Activated CD4-positive, alpha-beta T cell treated with anti-CD3 and anti-CD28 coated beads for 48 hours (primary cell): ENCODE data around the gene TTC27.

Experiments
- DNase-seq: peaks from one replicate; pipeline ENCODE4 v3.0.0-alpha.2; 2020

TTC27 gene

DNA sequence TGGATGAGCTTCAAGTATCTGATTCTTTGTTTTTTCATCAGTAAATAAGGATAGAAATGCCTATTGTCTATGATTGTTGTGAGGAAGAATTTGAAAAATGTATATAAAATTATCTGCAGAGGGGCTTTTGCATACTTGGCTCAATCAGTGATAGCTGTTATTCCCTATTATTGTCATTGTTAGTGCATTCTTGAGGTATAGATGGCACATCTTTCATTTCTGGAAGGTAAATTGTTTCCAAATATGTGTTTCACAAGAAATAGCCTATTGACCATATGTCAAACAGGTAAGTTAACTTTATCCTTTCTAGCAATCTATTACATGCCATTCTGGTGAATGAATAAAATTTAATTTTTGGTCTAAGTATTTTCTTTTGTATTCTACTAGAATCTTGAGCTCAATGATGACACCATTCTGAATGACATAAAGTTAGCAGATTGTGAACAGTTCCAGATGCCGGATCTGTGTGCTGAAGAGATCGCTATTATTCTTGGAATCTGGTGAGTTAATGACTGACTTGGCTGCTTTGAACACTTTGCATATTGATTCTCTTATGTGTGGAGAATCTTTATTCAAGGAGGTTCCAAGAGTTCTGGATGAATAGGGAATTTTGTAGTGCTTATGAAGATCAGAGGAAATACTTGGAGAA, 44.2 kb downstream of the TTC27 start:
- DNase-seq = no peak

DNA sequence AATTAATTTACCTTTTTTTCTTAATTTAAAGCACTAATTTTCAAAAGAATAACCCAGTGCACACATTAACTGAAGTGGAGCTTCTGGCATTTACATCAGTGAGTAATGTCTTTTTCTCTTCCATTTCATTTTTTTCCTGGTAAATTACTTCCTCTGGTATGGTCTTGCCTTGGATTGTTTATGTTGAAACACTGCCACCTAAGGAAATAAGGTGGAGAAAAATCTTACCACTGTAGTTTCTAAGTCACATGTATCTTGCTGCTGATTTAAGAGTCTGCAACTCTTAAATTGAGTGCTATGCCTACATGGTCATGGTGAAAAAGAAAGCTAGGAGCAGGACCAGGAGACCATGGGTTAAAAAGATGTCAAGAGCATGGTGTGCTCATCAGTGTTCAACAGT, 51.0 kb downstream of the TTC27 start:
- DNase-seq = no peak

DNA sequence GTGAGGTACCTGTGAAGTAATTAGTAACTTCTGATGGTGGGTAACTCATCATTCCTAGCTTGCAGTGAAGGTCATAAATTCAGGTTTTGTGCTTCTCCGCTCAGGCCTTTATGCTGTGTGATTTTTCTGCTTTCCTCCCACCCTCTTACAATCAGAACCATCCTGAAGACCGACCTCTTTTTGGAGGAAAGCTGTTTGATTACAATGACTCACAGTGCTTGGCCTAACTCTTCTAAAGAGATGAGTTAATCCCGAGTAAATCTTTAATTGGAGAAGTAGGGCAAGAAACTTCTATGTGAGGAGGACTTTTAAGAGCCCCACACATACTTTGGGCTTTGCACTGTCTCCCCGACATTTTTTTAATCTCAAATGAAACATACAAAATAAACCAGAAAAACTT, 53.1 kb downstream of the TTC27 start:
- no peak for DNase-seq

DNA sequence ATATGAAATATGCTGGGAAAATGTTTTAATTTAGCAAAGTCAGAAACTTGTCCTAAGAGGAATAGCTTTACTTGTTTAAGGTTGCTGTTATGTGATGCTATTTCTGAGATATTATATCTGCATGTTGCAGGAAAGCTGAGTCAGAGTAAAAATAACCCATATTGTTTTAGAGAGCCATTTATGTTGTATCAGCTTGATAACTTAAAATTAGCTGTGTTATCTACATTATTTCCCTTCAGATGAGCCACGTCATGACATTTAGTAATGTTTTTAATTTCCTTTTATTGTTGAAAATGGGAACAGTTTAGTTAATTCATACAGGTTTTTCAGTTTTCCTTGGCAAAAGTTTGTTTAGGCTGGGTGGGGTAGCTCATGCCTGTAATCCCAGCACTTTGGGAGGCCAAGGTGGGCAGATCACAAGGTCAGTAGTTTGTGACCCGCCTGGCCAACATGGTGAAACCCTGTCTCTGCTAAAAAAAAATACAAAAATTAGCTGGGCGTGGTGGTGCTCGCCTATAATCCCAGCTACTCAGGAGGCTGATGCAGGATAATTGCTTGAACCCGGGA, 55.8 kb downstream of the TTC27 start:
- no peak for DNase-seq

DNA sequence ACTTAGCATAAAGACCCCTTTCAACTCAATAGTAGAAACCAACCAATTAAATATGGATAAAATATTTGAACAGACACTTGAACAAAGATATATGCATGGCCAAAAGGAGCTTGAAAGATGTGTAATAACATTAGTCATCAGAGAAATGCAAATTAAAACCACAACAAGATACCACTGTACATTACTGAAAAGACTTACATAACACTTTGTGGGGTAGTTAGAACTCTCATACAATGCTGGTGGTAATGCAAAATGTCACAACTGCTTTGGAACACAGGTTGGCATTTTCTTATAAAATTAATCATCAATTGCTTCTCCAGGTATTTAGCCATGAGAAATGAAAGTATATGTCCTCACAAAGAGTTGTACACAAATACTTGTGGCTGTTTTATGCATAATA, 60.7 kb downstream of the TTC27 start:
- no peak for DNase-seq

DNA sequence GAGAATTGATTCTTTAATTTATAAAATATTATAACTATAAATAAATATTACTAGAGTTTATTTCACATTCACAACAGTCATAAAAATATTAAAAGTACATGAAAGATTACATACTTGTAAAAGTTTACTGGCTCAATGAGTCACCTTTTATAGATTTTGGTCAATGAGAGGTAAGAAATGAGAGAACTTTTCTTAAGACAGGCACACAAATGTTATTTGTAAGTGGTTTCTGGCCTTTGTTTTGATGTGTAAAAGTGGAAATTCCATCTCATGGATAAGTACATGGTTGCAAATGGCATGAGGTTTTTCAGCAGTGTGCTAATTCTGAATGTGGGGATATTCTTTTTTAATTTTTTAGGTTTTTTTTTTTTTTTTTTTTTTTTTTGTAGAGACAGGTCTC, 63.8 kb downstream of the TTC27 start:
- DNase-seq = no peak

DNA sequence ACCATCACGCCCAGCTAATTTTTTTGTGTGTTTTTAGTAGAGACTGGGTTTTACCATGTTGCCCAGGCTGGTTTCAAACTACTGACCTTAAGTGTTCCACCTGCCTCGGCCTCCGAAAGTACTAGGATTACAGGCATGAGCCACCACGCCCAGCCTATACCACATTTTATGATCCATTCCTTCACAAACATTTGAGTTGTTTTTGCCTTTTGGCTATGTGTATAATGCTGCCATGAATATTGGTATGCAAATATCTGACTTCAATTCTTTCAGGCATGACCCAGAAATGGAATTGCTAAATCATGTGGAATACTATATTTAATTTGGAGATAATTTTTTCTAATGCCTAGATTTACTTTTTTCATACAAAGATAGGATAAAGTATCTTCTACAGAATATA, 68.6 kb downstream of the TTC27 start:
- no peak for DNase-seq

DNA sequence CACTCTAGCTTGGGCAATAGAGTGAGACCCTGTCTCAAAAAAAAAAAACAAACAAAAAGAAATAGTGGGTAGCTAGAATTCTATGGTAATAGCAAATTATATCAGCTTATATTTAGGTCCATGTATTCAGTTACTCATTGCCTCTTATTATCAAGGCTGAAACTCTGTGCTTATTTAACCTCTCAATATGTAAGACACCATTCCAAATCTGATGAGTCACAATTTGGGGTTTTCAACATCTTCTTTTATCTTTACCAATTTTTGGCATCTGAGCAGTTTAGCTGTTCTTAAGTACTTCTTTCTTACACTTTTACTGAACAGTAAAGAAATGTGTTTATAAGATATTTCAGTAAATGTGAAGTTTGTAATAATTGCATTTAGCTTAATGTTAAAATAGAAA, 69.3 kb downstream of the TTC27 start:
- no peak for DNase-seq

DNA sequence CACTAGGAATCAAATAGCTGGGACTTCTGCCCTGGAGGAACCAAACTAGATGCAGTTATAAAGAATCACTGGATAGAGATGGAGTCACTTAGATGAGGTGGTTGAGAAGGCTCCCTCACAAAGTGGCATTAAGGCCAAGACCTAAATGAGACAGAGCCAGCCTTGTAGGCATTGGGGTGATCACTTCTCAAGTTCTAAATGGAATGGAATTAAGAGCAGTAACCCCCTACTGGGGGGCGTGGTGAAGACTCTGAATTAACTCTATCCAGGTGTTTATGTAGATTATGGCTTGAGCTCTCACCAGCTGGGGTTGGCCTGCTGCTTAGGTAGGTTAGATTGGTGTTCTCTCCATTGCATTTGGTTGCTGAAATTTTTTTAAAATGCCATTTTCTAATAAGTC, 71.3 kb downstream of the TTC27 start:
- no peak for DNase-seq

DNA sequence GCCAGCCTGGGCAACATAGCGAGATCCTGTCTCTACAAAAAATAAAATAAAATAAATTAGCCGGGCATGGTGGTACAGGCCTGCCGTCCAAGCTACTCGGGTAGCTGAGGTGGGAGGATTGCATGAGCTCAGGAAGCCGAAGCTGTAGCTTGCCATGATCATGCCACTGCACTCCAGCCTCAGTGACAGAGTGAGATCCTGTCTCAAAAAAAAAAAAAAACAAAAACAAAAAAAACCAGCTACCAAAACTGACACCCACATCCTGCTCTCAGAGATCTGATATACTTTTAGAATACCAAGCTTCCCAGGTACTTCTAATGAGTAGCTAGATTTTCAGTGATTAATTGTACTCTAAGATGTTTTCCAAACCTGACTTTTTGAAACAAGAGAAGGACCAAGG, 74.0 kb downstream of the TTC27 start:
- DNase-seq = no peak

DNA sequence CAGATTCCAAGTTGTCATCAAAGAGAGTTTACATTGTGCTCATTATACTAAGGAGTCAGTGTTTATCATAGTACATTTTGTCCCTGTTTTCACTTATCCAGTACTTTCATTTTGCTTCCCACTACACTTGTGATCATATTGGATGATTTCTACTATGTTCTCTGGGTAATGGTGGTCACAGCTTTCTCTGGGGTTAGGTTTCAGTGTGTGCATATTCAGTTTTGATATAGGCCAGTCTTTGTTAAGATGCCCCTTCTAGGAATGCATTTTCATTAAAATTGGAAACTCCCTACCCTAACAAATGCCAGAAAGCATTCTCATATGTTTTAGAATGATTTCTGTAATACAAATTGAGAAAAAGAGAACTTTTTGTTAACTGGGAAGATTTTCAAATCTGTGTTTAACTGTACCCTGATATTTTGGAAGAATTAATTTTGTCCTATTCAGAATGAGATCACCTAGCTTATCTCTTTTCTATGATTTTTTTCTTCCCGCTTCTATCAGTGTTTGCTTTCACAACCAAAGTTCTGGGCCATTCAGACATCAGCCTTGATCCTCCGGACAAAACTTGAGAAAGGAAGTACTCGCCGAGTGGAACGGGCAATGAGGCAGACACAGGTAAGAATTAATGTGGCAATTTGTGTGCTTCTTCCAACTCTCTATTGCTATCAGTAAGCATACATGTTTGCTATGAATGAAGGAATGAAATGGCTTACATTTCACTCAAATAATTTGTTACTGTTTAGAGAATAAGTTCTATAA, 74.6 kb downstream of the TTC27 start:
- no peak for DNase-seq

DNA sequence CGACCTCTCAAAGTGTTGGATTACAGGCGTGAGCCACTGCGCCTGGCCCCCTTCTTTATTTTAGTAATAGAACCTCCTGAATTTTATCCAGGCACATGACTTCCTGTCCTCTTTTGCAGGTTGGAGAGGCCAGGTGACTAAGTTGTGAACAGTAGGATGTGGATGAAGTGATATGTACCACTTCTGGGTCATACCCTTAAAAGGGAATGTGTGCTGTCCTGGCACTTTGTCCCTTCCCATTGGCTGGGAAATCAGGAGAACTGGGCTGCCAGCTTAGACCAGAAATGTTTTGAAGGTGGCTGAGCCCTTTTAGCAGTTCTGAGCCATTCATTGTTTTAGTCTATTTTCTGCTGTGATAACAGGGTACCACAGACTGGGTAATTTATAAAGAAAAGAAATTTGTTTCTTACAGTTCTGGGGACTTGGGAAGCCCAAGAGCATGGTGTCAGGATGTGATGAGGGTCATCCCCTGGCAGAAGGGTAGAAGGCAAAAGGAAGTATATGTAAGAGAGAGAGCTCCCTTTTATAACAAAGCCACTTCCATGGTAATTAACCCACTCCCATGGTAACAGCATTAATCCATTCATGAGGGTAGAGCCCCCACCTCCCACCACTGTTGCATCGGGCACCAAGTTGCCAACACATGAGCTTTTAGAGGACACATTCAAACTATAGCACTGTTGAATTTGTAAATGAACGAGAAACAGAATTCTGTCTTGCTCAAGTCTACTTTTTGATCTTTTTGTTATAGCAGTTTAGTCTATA, 79.1 kb downstream of the TTC27 start:
- DNase-seq = no peak

DNA sequence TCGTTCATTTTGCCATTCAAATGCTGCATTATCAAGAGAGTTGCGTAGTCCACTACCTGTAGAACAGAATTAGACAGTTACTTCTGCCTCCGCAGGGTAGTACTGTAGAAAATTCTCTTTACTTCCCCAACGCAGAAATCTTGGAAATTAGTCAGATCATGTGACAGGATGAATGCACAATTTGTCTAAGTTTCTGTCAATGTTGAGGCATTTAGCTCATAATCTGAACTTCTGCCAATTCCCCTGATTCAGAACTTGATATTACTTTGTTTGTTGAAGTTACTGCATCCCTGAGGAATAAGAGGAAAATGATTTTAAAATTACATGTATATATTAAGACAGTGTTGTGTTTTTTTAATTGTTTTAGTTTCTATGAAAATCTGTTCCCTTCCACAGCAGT, 83.4 kb downstream of the TTC27 start:
- DNase-seq = no peak

DNA sequence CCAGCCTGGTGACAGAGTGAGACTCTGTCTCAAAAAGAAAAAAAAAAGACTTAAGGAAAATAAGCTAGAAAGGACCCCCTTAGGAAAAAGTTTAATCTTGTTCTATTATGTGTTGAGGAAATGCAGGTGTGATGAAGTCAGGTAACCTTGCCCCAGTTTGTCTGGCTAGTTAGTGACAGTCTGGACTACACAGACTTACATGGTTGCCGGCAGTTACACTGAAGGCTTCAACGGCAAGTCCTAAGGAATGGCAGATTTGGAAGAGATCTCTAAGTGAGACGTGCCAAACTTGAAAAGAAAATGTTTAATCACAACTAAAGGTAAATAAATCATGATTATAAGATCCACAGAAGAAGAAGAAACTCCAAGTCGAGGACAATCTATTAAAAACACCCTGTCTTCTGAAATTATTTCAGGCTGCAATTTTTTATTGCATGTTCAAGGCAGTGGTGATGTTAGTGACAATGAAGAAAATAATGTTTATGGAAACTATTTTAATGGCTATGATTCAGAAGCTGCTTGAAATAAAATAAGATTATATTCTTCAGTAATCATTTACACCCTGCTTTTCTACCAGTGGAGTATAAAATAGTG, 84.2 kb downstream of the TTC27 start:
- DNase-seq = no peak

DNA sequence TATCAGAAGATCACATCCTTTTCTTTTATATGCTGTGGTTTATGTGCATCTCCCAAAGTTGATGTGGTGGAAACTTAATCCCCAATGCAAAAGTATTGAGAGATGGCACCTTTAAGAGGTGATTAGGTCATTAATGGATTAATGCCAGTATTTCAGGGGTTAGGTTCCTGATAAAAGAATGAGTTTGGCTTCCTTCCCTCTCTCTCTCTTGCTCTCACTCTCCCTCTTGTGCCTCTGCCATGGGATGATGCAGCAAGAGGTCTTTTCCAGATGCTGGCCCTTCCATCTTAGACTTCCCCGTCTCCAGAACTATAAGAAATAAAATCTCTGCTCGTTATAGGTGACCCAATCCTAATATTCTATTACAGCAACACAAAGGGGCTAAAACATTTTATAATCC, 85.0 kb downstream of the TTC27 start:
- DNase-seq = no peak

DNA sequence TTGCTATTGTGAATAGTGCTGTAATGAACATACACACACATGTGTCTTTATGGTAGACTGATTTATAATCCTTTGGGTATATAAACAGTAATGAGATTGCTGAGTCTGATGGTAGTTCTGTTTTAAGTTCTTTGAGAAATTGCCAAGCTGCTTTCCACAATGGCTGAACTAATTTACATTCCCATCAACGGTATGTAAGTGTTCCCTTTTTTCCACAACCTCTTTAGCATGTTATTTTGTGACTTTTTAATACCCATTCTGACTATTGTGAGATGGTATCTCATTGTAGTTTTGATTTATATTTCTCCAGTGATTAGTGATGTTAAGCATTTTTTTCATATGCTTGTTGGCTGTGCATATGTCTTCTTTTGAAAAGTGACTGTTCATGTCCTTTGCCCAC, 86.7 kb downstream of the TTC27 start:
- DNase-seq = no peak

DNA sequence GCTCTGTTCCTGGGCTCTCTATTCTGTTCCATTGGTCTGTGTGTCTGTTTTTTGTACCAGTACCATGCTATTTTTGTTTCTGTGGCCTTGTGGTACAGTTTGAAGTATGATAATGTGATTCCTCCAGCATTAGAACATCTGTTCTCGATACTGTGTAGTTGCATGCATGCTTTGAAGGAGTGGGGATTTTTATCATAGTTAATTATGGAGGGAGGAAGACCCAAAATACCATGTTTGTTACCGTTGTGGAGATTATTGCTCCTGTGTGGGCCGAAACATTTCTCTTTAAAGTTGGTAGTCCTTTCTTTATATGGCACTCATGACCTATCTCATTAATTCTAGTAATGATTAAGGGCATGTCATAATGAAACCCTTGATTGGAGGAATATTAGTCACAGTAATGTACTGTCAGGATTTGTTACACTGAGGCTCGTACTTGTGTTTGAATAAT, 87.6 kb downstream of the TTC27 start:
- no peak for DNase-seq

DNA sequence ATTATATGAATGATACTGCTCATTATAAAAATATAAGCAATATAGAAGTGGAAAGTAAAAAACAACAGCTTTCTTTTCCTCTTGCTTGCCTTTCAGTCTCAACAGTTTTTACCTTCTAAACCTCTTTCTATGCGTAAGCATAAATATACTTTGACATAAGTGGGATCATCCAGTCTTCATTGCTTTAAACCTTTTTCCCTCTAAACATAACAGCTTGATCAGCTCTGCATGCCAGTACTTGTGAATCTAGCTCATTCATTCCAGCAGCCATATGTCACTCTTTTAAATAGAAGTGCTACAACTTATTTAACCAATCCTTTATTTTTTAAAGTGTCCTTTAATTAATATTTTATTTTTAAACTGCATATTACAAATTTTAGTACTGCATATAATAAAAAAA, 88.1 kb downstream of the TTC27 start:
- no peak for DNase-seq

DNA sequence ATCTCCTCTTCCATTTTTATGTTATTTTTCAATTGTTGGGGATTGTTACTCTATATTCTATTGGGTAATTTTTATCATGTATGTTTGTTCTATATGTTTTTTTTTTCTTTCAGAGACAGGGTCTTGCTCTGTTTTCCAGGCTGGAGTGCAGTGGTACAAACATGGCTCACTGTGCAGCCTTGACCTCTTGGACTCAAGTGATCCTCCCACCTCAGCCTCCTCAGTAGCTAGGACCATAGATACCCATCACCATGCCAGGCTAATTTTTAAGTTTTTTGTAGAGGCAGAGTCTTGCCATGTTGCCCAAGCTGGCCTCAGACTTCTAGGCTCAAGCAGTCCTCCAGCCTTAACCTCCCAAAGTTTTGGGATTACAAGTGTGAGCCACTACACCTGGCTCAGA, 88.7 kb downstream of the TTC27 start:
- DNase-seq = no peak

DNA sequence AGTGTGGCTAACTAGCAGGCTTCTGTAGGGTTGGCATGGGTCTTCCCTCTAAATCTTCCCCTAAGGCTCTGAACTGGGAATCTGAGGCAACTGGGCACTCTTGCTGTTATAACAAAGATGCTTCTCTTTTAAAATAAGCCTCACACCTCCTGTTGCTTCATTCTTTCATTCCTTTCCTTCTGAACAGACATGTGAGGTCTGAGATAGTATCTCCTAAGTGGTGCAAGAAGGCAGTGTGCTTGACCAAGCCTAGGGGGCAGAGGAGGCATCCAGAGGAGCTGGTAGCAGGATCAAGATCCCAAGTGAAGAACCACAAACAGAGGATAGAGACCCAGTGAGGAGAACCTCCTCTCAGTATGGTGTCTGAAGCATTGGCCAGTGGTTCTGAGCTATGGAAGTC, 90.9 kb downstream of the TTC27 start:
- DNase-seq = no peak

DNA sequence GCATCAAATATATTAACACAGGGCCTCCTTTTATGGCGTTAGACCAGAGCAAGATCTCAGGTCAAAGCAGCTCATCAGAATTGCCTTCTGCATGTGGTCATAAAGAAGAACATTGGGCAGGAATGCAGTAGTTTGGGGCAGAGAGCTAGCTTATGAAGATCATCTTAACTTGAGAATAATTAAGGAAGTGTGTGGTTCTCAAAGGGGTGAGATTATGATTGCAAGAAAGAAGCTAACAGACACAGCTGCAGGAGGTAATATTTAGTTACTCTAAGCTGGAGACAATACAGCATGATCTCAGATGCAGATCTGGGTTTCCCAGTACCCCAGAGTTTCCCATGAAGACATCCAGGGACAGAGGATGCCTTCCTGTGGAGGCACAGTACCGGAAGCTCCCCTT, 91.6 kb downstream of the TTC27 start:
- no peak for DNase-seq

DNA sequence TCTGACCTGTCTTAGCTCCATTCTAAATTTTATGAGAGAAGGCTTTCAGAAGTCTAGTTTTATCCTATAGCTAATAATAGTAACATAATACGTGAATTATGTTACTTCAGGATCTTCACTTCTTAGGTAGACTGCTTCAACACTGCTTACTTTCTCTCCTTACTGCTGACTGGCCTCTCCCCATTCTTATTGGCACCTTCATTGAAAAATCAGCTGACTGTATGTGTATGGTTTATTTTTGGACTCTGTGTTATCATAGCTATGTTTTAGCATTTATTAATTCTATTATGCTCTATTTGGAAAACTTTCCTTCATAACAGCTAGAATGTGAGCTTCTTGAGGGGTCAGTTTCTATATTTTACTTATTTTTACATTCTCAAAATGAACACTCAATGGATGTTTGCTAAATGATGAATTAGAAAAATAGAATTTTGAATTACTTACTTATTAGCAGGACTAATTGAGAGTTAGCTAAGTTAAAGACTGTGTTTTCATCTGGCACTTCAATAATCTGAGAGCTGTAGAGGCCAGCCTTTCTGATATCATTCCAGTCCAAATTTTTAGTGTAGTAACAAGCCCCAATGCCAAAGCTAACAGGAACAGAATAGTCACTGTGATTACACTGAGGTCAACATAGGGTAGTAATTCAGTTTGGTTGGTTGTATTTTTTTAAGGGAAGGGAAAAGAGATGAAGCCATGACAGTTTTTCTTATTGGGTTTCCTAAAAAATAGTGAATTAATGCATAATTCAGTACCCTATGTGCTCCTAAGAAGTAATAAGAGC, 92.3 kb downstream of the TTC27 start:
- no peak for DNase-seq

DNA sequence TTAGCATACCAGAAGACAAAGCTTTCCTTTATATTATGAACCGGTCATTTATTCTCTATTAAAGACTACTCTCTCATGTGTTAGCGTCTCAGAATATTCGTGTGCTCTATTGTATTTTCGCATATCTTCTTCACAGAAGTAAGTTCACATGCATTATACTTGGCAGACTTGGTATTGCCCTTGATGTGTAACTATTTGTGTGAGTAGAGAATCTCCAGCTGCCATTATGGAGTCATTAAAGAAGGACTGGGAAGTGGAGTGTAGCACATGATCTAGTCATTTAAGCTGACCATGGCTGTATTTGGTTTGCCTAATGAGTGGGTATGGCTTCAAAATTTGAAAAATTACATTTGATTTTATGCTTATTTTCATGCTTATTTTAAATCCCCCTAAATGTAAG, 92.9 kb downstream of the TTC27 start:
- DNase-seq = no peak
